HepG2 (cell line): Measurements from ENCODE around the gene CPSF4. TPM values are rescaled to one million over a fixed set of nuclear protein-coding genes. Genes with fewer than 3 reads are reported as not detected.

Experiments used
- JDP2 ChIP-seq: sonication (generic); formaldehyde crosslinking; IDR thresholded peaks from 2 replicates; pipeline ENCODE4 v1.8.1; 2022; ENCODE audit warnings: missing genetic modification reagents, borderline replicate concordance
- JUNB ChIP-seq: sonication (generic); formaldehyde crosslinking; IDR thresholded peaks from 2 replicates; pipeline ENCODE4 v1.8.0; 2022; ENCODE audit warnings: missing genetic modification reagents, mild to moderate bottlenecking, borderline replicate concordance
- MAFF ChIP-seq: IDR thresholded peaks from 2 replicates; pipeline ENCODE4 v1.6.1; 2011; ENCODE audit warnings: low read depth, low read length, improper control_type of control experiment
- NFIC ChIP-seq: IDR thresholded peaks from 2 replicates; pipeline ENCODE4 v1.6.1; 2012; ENCODE audit warnings: mild to moderate bottlenecking, low read length, inconsistent platforms
- PHF8 ChIP-seq: sonication (generic); formaldehyde crosslinking; IDR thresholded peaks from 2 replicates; pipeline ENCODE4 v1.5.0; 2020; ENCODE audit warnings: missing genetic modification reagents
- POGZ ChIP-seq: sonication (generic); formaldehyde crosslinking; IDR thresholded peaks from 2 replicates; pipeline ENCODE4 v1.4.0; 2020; ENCODE audit warnings: mild to moderate bottlenecking, missing genetic modification reagents
- POLR2A ChIP-seq, 2 experiments: IDR thresholded peaks; 2 replicates each; pipeline ENCODE4 v1.6.1; 2011; ENCODE audit warnings: low read depth in 2 of 2, low read length in 2 of 2, mild to moderate bottlenecking in 1 of 2, moderate library complexity in 1 of 2; ENCODE audit not compliant: insufficient read depth in 1 of 2
- PRDM15 ChIP-seq: sonication (generic); formaldehyde crosslinking; IDR thresholded peaks from 2 replicates; pipeline ENCODE4 v1.4.0; 2020; ENCODE audit warnings: missing genetic modification reagents
- PRMT3 ChIP-seq: sonication (generic); formaldehyde crosslinking; IDR thresholded peaks from 2 replicates; pipeline ENCODE4 v1.8.1; 2022; ENCODE audit warnings: low read depth, mild to moderate bottlenecking, moderate library complexity, missing genetic modification reagents, borderline replicate concordance
- SNAPC2 ChIP-seq: sonication (generic); formaldehyde crosslinking; IDR thresholded peaks from 2 replicates; pipeline ENCODE4 v1.8.1; 2022; ENCODE audit warnings: mild to moderate bottlenecking, missing genetic modification reagents
- TCF7 ChIP-seq: sonication (generic); IDR thresholded peaks from 2 replicates; pipeline ENCODE4 v1.6.1; 2016; ENCODE audit warnings: antibody characterized with exemption, low read depth
- ZNF12 ChIP-seq: sonication (generic); formaldehyde crosslinking; IDR thresholded peaks from 2 replicates; pipeline ENCODE4 v1.5.0; 2020; ENCODE audit warnings: missing genetic modification reagents
- ZNF414 ChIP-seq: sonication (generic); formaldehyde crosslinking; IDR thresholded peaks from 2 replicates; pipeline ENCODE4 v1.5.0; 2020; ENCODE audit warnings: missing genetic modification reagents
- ZNF484 ChIP-seq: sonication (generic); formaldehyde crosslinking; IDR thresholded peaks from 2 replicates; pipeline ENCODE4 v1.5.1; 2020; ENCODE audit warnings: mild to moderate bottlenecking, low read depth, missing genetic modification reagents, borderline replicate concordance
- ZNF558 ChIP-seq: sonication (generic); formaldehyde crosslinking; IDR thresholded peaks from 2 replicates; pipeline ENCODE4 v1.9.0; 2022; ENCODE audit warnings: mild to moderate bottlenecking, missing genetic modification reagents, borderline replicate concordance
- ZSCAN22 ChIP-seq: sonication (generic); formaldehyde crosslinking; IDR thresholded peaks from 2 replicates; pipeline ENCODE4 v1.4.0; 2020; ENCODE audit warnings: mild to moderate bottlenecking, missing genetic modification reagents
- ZZZ3 ChIP-seq: sonication (generic); formaldehyde crosslinking; IDR thresholded peaks from 2 replicates; pipeline ENCODE4 v1.4.0; 2020; ENCODE audit warnings: missing genetic modification reagents, mild to moderate bottlenecking, borderline replicate concordance
- polyA plus RNA-seq, 8 experiments: library from polyadenylated mRNA; depleted of rRNA in 3 of 8; stranded (reverse) in 7 of 8; unstranded in 1 of 8; fragments of >200 nt; fragmentation: Illumina TruSeq in 4 of 8; extraction: Trizol in 4 of 8; gene quantifications; 2 replicates each; pipeline versions ENCODE4 v1.2.1 to v1.2.3, GENCODE V29; 2011 to 2016; ENCODE audit warnings: low read depth in 4 of 8, missing spikeins in 1 of 8, mixed read lengths in 1 of 8; ENCODE audit not compliant: insufficient read depth in 1 of 8
- total RNA-seq, 5 experiments: library from RNA; depleted of rRNA; stranded (reverse); fragments of >200 nt; fragmentation: Illumina TruSeq; extraction: Trizol; gene quantifications; 2 replicates each; pipeline ENCODE4 v1.2.3, GENCODE V29; 2016; ENCODE audit warnings: low read depth in 1 of 5
- TF ChIP-seq, protein P1 (sequence below): sonication (generic); formaldehyde crosslinking; IDR thresholded peaks from 2 replicates; pipeline ENCODE4 v1.8.0; 2022; ENCODE audit warnings: mild to moderate bottlenecking, missing genetic modification reagents, moderate library complexity
- TF ChIP-seq, protein P2 (sequence below): sonication (generic); formaldehyde crosslinking; IDR thresholded peaks from 2 replicates; pipeline ENCODE4 v1.4.0; 2020; ENCODE audit warnings: mild to moderate bottlenecking, missing genetic modification reagents

CPSF4 gene
- total and polyA plus RNA-seq, 2 of the 13 experiments (the other 11 are each of a cell fraction or from before 2014, with no cell fraction given) = 34.1 to 49.6 TPM

DNA sequence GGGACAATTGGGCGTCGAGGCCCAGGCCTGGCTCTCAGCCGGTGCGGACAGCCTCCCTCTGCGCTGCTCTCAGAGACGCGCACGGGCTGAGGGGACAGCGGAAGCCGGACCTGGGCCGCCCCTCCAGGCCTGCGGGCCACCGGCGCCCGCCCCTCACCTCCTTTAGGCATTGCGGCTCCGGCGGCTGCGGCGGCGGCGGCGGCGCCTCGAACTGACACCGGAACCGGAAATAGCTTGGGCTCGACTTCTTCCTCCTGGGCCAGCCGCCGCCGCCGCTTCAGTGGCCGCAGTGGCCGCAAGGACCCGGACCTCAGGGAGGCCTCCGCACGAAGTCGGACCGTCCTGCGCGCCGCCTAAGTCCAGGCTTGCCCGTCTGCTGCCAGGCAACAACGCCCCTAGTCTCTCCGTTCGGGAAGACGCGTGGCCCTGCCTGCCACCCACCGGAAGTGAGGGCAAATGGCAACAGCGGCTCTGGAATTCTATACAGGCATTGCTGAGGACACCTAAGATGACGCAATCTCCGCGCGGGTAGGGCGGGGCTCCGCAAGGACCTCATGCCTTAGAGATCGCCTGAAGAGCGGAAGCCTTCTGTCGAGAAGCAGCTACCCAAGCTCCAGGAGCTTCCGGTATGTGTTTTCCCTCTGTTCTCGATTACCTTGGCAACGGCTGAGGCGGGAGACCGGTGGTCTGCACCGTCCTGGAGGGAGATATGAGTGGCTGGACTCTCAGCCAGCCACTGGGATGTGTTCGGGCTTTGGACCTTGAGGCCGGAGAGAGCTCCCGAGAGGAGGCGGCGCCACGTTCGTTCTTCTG lies 30.2 kb upstream of the CPSF4 start, which contains the start of the genes BUD31 and PDAP1 (continued):
- TF ChIP-seq PRDM15 (no peak), POLR2A (IDR thresholded peaks at IDR 0.05; ENCODE audit: insufficient read depth in 1 of 2, low read depth in 2 of 2, low read length in 2 of 2) (peak; percentile 91 to 95), JUNB (CRISPR knock-in tag) (no peak), ZNF12 (CRISPR knock-in tag) (no peak), ZNF558 (CRISPR knock-in tag) (0 out of 2 replicates have a peak, but pooled peaks have one; percentile 39), POGZ (no peak; the same call in none of the 2 replicates), ZNF484 (no peak), PHF8 (CRISPR knock-in tag) (peak; percentile 86), SNAPC2 (0 out of 2 replicates have a peak, but pooled peaks have one; percentile 48), ZZZ3 (CRISPR knock-in tag) (0 out of 2 replicates have a peak, but pooled peaks have one; percentile 8), PRMT3 (CRISPR knock-in tag) (no peak), ZNF414 (no peak; the same call in 1 of the 2 replicates), NFIC (no peak), TCF7 (no peak), MAFF (no peak), JDP2 (CRISPR knock-in tag) (no peak), ZSCAN22 (CRISPR knock-in tag) (no peak)
- TF ChIP-seq, protein P1, sequence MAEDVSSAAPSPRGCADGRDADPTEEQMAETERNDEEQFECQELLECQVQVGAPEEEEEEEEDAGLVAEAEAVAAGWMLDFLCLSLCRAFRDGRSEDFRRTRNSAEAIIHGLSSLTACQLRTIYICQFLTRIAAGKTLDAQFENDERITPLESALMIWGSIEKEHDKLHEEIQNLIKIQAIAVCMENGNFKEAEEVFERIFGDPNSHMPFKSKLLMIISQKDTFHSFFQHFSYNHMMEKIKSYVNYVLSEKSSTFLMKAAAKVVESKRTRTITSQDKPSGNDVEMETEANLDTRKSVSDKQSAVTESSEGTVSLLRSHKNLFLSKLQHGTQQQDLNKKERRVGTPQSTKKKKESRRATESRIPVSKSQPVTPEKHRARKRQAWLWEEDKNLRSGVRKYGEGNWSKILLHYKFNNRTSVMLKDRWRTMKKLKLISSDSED (CRISPR knock-in tag) = no peak
- TF ChIP-seq, protein P2, sequence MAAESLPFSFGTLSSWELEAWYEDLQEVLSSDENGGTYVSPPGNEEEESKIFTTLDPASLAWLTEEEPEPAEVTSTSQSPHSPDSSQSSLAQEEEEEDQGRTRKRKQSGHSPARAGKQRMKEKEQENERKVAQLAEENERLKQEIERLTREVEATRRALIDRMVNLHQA (CRISPR knock-in tag) = no peak
